HG03280 (cell line): ENCODE data around the gene MYOF.
"Not testable (repeated sequence)": the region's sequence is repeated elsewhere in the genome, so short reads cannot be mapped to it uniquely, and the experiment has no call there.

Experiments used
- ATAC-seq: cut with Tn5 transposase; IDR thresholded peaks from one replicate; pipeline ENCODE4 v1.9.1; 2021; ENCODE audit warnings: mild to moderate bottlenecking, moderate library complexity; ENCODE audit not compliant: unreplicated experiment

Gene MYOF

DNA sequence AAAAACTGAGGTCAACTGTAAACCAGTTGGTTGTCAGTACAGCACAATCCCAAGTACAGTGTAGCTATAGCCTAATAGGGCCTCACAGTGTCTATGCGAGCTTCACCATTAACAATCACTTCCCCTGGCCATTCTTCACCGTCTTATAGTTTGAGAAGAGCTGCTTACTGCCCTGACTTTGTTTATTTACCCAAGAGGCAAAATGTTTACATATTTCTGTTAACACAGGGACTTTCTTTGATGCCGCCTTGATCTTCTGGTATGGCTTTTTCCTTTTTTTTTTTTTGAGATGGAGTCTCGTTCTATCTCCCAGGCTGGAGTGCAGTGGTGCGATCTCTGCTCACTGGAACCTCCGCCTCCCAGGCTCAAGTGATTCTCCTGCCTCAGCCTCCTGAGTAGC, 3.3 kb downstream of the MYOF start:
- ATAC-seq = no peak

DNA sequence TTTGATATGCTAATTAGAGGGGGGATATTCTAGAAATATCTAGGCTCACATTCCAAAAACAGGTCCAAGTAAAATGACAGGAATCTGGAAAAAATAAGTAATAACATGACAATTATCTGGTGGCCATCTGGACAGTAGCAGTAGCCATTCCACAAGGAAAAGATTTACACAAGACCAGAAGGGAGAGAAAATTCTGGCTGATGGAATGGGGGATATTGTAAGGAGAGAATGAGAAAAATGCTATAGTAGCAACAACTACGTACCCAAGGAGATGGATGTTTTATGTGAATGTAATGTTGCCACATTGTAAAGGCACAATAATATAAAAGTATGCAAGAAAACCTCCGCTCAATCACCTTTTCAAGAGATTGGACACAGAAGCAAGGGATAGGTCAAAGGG, 5.4 kb downstream of the MYOF start:
- no peak for ATAC-seq

DNA sequence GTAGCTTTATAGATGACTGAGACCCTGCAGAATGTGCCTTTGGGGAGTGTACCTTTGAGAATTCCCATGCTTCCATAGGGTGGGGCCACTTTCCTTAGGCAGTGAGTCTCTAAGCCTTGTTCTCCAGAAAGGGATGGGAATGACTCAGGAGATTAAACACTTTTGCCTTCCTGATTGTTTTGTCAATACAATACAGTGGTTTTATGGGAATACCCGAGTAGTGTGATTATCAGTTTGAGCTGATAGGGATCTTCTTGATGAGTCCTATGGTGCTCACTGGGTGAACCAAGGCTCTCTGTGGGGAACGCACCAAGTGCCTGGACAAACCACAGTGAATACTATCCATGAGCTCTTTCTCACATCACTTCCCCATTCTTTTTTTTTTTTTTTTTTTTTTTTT, 6.3 kb downstream of the MYOF start:
- ATAC-seq = no peak

DNA sequence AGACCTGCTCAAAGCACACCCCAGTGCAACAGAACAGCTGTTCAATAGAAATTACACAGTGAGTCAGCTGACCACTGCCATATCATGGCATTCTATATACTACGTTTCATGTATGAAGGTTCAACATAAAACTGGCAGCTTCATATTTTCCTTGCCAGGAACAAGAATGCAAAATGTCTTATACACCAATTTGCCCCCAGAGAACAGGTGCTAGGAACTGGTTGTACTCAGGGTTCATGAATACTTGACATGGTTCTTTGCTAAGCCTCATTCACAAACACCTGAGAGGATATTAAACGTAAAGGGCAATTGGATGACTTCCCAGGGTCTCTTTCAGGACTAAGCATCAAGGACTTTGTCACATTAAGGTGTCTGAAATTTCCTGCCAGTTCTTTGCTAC, 6.9 kb downstream of the MYOF start:
- ATAC-seq = no peak

- no peak for ATAC-seq
Measured at GRCh38 chr10:93473804-93474472, 8.2 kb downstream of the MYOF start.

- no peak for ATAC-seq
Measured at GRCh38 chr10:93473161-93473560, 9.0 kb downstream of the MYOF start.

- ATAC-seq = no peak
Measured at GRCh38 chr10:93471110-93471651, 11.0 kb downstream of the MYOF start.

GRCh38 chr10:93469454-93469853, 12.7 kb downstream of the MYOF start:
- no peak for ATAC-seq

DNA sequence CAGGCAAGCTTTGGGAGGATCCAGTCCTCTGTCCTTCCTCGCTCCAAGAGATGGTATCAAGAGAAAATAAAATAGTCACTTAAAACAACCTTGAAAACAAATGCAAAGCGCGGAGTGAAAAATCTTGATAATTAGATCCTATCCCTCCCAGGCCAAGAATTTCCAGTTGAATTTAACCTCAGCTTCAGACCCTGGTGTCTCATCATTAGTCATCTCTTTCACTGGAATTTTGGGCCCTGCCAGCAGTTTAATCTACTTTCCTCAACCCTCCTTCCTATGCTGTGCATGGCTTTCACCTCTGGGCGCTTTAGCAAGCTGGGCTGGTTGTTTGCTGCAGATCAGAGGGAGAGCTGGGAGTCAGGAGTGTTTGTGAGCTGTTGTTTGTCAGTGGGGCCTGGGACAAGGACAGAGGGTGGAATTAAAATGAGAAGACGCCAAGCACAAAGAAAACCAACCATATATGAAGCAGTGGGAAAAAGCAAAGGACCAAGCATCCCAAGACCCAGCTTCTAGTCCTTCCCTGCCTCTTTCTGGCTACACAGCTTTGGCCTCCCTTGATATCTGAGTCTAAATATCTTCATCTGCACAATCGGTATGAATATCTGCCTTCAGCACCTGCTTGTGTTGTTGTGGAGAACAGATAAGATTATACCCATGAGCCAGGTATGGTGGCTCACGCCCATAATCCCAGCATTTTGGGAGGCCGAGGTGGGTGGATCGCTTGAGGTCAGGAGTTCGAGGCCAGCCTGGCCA, 13.5 kb downstream of the MYOF start:
- ATAC-seq = no peak

DNA sequence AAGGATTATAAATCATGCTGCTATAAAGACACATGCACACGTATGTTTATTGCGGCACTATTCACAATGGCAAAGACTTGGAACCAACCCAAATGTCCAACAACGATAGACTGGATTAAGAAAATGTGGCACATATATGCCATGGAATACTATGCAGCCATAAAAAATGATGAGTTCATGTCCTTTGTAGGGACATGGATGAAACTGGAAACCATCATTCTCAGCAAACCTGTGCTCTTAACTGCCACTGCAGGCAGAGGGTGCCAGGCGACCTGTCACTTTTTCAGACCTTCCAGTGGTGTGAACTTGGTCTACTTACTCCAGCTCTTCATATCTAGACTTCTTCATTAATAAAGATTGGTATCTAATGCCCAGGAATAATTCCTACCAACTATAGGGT, 14.5 kb downstream of the MYOF start:
- not testable (repeated sequence) for ATAC-seq

GRCh38 chr10:93465806-93466675, 16.1 kb downstream of the MYOF start:
- no peak for ATAC-seq

- no peak for ATAC-seq
Measured at GRCh38 chr10:93464776-93465388, 17.3 kb downstream of the MYOF start.

- no peak for ATAC-seq
Measured at GRCh38 chr10:93463723-93464476, 18.2 kb downstream of the MYOF start.

DNA sequence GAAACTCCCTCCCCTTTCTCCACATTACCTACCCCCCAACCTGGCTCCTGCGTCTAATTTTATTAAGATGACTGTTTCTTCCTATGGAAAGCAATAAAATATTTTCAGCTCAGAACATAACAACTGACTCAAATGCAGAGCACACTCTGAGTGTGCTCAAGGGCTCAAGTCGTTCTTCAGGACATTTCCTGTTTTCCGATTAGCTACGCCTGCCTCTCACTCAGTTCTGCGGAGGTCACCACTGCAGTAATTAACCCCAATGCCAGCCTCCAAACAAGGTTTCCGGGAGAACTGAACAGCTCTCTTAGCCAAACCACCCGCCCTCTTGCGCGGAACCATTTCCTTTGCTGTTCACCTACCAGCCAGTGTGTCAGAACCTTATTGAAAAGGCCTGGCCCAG, 19.3 kb downstream of the MYOF start:
- no peak for ATAC-seq

GRCh38 chr10:93462371-93462770, 19.8 kb downstream of the MYOF start:
- ATAC-seq = no peak

DNA sequence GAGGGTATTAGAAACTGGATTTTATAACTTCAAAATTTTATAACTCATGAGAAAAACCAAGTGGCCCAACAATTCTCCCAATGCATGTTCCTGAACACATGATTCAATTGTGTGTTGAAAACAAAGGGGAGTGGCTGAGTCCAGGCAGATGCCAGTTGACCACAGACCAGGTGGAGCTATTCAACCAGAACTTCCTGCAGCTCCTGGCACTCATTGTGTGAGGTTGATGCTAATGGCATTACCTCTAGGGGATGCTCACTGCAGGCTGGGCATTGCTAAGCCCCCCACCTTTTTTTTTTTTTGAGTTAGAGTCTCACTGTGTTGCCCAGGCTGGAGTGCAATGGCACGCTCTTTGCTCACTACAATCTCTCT, 20.3 kb downstream of the MYOF start:
- ATAC-seq = no peak

- no peak for ATAC-seq
Measured at GRCh38 chr10:93461109-93461806, 20.9 kb downstream of the MYOF start.

DNA sequence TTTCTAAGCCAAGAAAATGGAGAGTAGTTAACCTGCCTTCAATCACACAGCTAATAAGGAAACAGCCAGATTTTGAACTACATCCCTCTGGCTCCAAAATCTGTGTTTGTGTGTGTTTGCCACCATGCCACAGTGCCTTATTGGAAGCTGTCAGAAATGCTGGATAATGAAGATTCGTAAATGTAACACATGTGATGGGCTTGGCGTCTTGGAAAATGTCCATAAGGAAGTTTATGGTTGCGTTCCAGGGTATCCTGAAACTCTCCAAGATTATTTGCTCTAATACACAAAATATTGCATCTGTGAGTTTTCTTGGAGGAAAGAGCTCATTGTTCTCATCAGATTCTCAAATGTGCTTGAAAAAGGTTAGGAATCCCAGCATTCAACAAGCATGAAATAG, 22.7 kb downstream of the MYOF start:
- no peak for ATAC-seq

- no peak for ATAC-seq
Measured at GRCh38 chr10:93458821-93459257, 23.3 kb downstream of the MYOF start.

DNA sequence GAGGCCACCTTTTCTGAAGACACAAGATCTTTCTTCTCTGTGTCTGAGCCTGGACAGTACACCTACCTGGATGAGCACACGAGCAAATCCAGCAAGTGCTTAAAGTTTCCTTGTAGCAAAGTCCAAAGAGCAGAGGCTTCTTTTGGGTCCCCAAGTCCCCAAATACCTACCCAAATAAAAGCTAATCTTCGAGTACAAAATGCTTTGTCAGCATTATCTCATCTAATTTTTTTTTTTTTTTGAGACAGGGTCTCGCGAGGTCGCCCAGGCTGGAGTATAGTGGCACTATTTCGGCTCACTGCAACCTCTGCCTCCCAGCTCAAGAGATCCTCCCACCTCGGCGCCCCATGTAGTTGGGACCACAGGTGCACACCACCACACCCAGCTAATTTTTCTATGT, 24.6 kb downstream of the MYOF start:
- ATAC-seq = no peak
